Endothelial cell of umbilical vein (primary cell): ENCODE results near the gene AGAP3.

Experiments
- CTCF ChIP-seq, 2 donors: IDR thresholded peaks; 1 replicate in 1 of 2; 2 replicates in 1 of 2; pipeline ENCODE4 v1.5.1; 2011; ENCODE audit warnings: low read length in 2 of 2, mild to moderate bottlenecking in 2 of 2, moderate library complexity in 2 of 2, control low read depth in 1 of 2, inconsistent platforms in 1 of 2, low read depth in 1 of 2; ENCODE audit not compliant: insufficient read depth in 1 of 2; ENCODE audit errors: extremely low read depth in 1 of 2
- MAX ChIP-seq: IDR thresholded peaks from 2 replicates; pipeline ENCODE4 v1.6.1; 2011; ENCODE audit not compliant: insufficient read depth, insufficient read length
- POLR2AphosphoS5 ChIP-seq: IDR thresholded peaks from 2 replicates; pipeline ENCODE4 v1.6.1; 2012; ENCODE audit warnings: low read depth, mild to moderate bottlenecking, control low read depth, low read length, moderate library complexity; ENCODE audit not compliant: insufficient read depth

GRCh38 chr7:151083824-151084160, 2.5 kb upstream of the AGAP3 start:
- no peak for TF ChIP-seq CTCF (IDR thresholded peaks at IDR 0.05; ENCODE audit: extremely low read depth in 1 of 2, insufficient read depth in 1 of 2, low read depth in 1 of 2, low read length in 2 of 2)
- TF ChIP-seq MAX, result no peak
- no peak for TF ChIP-seq POLR2AphosphoS5
